ENCODE results near the gene DPH1. TPM values are rescaled to one million over a fixed set of nuclear protein-coding genes. Genes with fewer than 3 reads are reported as not detected.

The DPH1 gene
- total RNA-seq, 6 experiments from 2014 or later = 65.9 to 81.6 (median 71.8) TPM

GRCh38 chr17:2033153-2033552 is 3.2 kb downstream of the DPH1 start:
- Mint-ChIP-seq H3K4me1 (ENCODE audit: low read depth) (peaks cover 47% of the 10 kb centered on the region), H3K27ac (peak overlapping the region; percentile 90), H3K4me3 (peak overlapping the region; percentile 78), H3K36me3 (ENCODE audit: low read depth) (peaks cover 24% of the 10 kb centered on the region), H3K27me3 (ENCODE audit: insufficient read depth) (peaks cover 4% of the 10 kb centered on the region), H3K9me3 (no peaks in the 10 kb centered on the region)
- DNase-seq = peak; percentile 65
- no peak for TF ChIP-seq CTCF (IDR thresholded peaks at IDR 0.05)

- H3K4me1 Mint-ChIP-seq (ENCODE audit: low read depth) = peaks cover 38% of the 10 kb centered on the region
- peak; percentile 72 for DNase-seq
- H3K27me3 Mint-ChIP-seq (ENCODE audit: insufficient read depth) = no peaks in the 10 kb centered on the region; the same call in 1 of the 2 replicates
- TF ChIP-seq CTCF (IDR thresholded peaks at IDR 0.05) = no peak
- peak overlapping the region; percentile 90 for H3K27ac Mint-ChIP-seq
- H3K9me3 Mint-ChIP-seq = no peaks in the 10 kb centered on the region
- H3K4me3 Mint-ChIP-seq = peak overlapping the region; percentile 78
- H3K36me3 Mint-ChIP-seq (ENCODE audit: low read depth) = peaks cover 30% of the 10 kb centered on the region
Observed at GRCh38 chr17:2034157-2034556, 4.2 kb downstream of the DPH1 start.

DNA sequence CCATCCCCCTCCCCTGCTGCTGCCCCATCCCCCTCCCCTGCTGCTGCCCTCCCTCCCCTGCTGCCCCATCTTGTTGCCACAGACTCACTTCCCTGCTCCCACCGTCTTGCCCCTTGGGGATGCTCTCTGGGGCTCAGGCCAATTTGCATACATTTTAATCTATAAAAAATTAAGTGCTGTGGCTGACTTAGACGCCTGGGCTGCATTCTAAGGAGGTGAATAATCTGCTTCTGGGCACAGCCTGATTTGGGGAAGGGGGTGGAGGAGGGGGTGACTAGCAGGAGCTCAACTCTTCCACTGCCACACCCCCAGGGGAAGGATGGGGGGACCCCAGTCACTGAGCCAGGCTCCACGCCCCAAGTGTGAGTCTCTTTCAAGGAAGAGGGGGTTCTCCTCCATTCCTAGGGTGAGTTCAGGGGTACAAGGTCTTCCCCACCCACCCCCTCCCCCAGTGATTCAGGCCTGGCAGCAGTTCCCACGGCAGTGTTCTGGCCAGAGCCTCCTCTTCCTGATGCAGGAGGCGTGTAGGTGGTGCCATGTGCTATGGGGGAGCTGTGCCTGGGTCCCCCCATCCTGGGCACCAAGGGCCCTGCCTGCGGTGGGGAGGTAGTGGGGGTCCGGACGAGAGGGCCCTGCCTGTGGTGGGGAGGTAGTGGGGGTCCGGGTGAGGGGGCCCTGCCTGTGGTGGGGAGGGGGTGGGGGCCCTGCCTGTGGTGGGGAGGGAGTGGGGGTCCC is 5.0 kb downstream of the DPH1 start:
- H3K27ac Mint-ChIP-seq = peak overlapping the region; percentile 66
- H3K36me3 Mint-ChIP-seq (ENCODE audit: low read depth) = peaks cover 30% of the 10 kb centered on the region
- H3K4me3 Mint-ChIP-seq = peak overlapping the region; percentile 69
- DNase-seq = peak; percentile 90
- no peaks in the 10 kb centered on the region; the same call in 1 of the 2 replicates for H3K27me3 Mint-ChIP-seq (ENCODE audit: insufficient read depth)
- peaks cover 38% of the 10 kb centered on the region for H3K4me1 Mint-ChIP-seq (ENCODE audit: low read depth)
- no peak for TF ChIP-seq CTCF (IDR thresholded peaks at IDR 0.05)
- no peaks in the 10 kb centered on the region for H3K9me3 Mint-ChIP-seq

- peak overlapping the region; percentile 52 for H3K27ac Mint-ChIP-seq
- peak overlapping the region; percentile 17 for H3K4me3 Mint-ChIP-seq
- no peak for TF ChIP-seq CTCF (IDR thresholded peaks at IDR 0.05)
- H3K27me3 Mint-ChIP-seq (ENCODE audit: insufficient read depth) = no peaks in the 10 kb centered on the region; the same call in none of the 2 replicates
- H3K36me3 Mint-ChIP-seq (ENCODE audit: low read depth) = peaks cover 28% of the 10 kb centered on the region
- DNase-seq = no peak
- no peaks in the 10 kb centered on the region for H3K9me3 Mint-ChIP-seq
- H3K4me1 Mint-ChIP-seq (ENCODE audit: low read depth) = peaks cover 39% of the 10 kb centered on the region
Observed at GRCh38 chr17:2035541-2036488, 5.9 kb downstream of the DPH1 start.

GRCh38 chr17:2037155-2037554 is 7.2 kb downstream of the DPH1 start:
- Mint-ChIP-seq H3K4me1 (ENCODE audit: low read depth) (peaks cover 37% of the 10 kb centered on the region), H3K36me3 (ENCODE audit: low read depth) (peaks cover 28% of the 10 kb centered on the region), H3K9me3 (no peaks in the 10 kb centered on the region), H3K4me3 (no peak overlapping the region), H3K27ac (no peak overlapping the region), H3K27me3 (ENCODE audit: insufficient read depth) (no peaks in the 10 kb centered on the region; the same call in none of the 2 replicates)
- TF ChIP-seq CTCF (IDR thresholded peaks at IDR 0.05) = no peak
- DNase-seq = no peak

Measured in HFFc6 (cell line).